HepG2 (cell line): ENCODE results near the gene LITAFD. TPM values are rescaled to one million over a fixed set of nuclear protein-coding genes. Genes with fewer than 3 reads are reported as not detected.

Experiments used
- BORCS8-MEF2B ChIP-seq: sonication (generic); formaldehyde crosslinking; IDR thresholded peaks from 2 replicates; pipeline ENCODE4 v1.8.0; 2022; ENCODE audit warnings: mild to moderate bottlenecking, missing genetic modification reagents
- GTF2F1 ChIP-seq: fragments of 150-350 bp; IDR thresholded peaks from 2 replicates; pipeline ENCODE4 v1.6.1; 2014; ENCODE audit warnings: low read length
- HDAC2 ChIP-seq: sonication (generic); formaldehyde crosslinking; IDR thresholded peaks from 2 replicates; pipeline ENCODE4 v1.4.0; 2020; ENCODE audit warnings: missing genetic modification reagents
- KAT8 ChIP-seq: IDR thresholded peaks from 2 replicates; pipeline ENCODE4 v1.6.1; 2016; ENCODE audit warnings: missing genetic modification reagents, missing compliant biosample characterization
- MAFG ChIP-seq: sonication (generic); formaldehyde crosslinking; IDR thresholded peaks from 2 replicates; pipeline ENCODE4 v1.5.1; 2020; ENCODE audit warnings: mild to moderate bottlenecking, missing genetic modification reagents
- MIXL1 ChIP-seq: IDR thresholded peaks from 2 replicates; pipeline ENCODE4 v1.6.1; 2016
- REL ChIP-seq: sonication (generic); formaldehyde crosslinking; conservative IDR thresholded peaks from 2 replicates; pipeline ENCODE4 v1.8.0; 2022; ENCODE audit warnings: mild to moderate bottlenecking, missing genetic modification reagents, moderate library complexity
- SMAD1 ChIP-seq: sonication (generic); formaldehyde crosslinking; IDR thresholded peaks from 2 replicates; pipeline ENCODE4 v1.4.0; 2020; ENCODE audit warnings: missing genetic modification reagents, low read depth, mild to moderate bottlenecking, borderline replicate concordance
- SRSF1 ChIP-seq: fragments of 200-400 bp; formaldehyde crosslinking; optimal IDR thresholded peaks from 2 replicates; pipeline ENCODE3; 2017; ENCODE audit warnings: mild to moderate bottlenecking, low read depth, low read length, moderate library complexity
- TBL1XR1 ChIP-seq: fragments of 150-350 bp; IDR thresholded peaks from 2 replicates; pipeline ENCODE4 v1.6.1; 2014; ENCODE audit warnings: borderline replicate concordance, low read length; ENCODE audit not compliant: partially characterized antibody
- TSC22D2 ChIP-seq: sonication (generic); formaldehyde crosslinking; IDR thresholded peaks from 2 replicates; pipeline ENCODE4 v1.5.1; 2020; ENCODE audit warnings: missing genetic modification reagents, mild to moderate bottlenecking, borderline replicate concordance
- YEATS4 ChIP-seq: sonication (generic); formaldehyde crosslinking; IDR thresholded peaks from 2 replicates; pipeline ENCODE4 v1.4.0; 2020; ENCODE audit warnings: missing genetic modification reagents, borderline replicate concordance
- ZFAT ChIP-seq: sonication (generic); formaldehyde crosslinking; conservative IDR thresholded peaks from 2 replicates; pipeline ENCODE4 v1.8.1; 2023; ENCODE audit warnings: missing genetic modification reagents, inconsistent platforms
- ZNF253 ChIP-seq: sonication (generic); formaldehyde crosslinking; IDR thresholded peaks from 2 replicates; pipeline ENCODE4 v1.8.0; 2022; ENCODE audit warnings: mild to moderate bottlenecking, missing genetic modification reagents, borderline replicate concordance
- ZNF30 ChIP-seq: sonication (generic); formaldehyde crosslinking; IDR thresholded peaks from 2 replicates; pipeline ENCODE4 v1.5.0; 2020; ENCODE audit warnings: mild to moderate bottlenecking, missing genetic modification reagents
- polyA plus RNA-seq, 8 experiments: library from polyadenylated mRNA; depleted of rRNA in 3 of 8; stranded (reverse) in 7 of 8; unstranded in 1 of 8; fragments of >200 nt; fragmentation: Illumina TruSeq in 4 of 8; extraction: Trizol in 4 of 8; gene quantifications; 2 replicates each; pipeline versions ENCODE4 v1.2.1 to v1.2.3, GENCODE V29; 2011 to 2016; ENCODE audit warnings: low read depth in 4 of 8, missing spikeins in 1 of 8, mixed read lengths in 1 of 8; ENCODE audit not compliant: insufficient read depth in 1 of 8
- total RNA-seq, 5 experiments: library from RNA; depleted of rRNA; stranded (reverse); fragments of >200 nt; fragmentation: Illumina TruSeq; extraction: Trizol; gene quantifications; 2 replicates each; pipeline ENCODE4 v1.2.3, GENCODE V29; 2016; ENCODE audit warnings: low read depth in 1 of 5
- TF ChIP-seq, protein P1 (sequence below): sonication (generic); formaldehyde crosslinking; IDR thresholded peaks from 2 replicates; pipeline ENCODE4 v1.5.1; 2020; ENCODE audit warnings: mild to moderate bottlenecking, missing genetic modification reagents, borderline replicate concordance
- TF ChIP-seq, protein P2 (sequence below): sonication (generic); formaldehyde crosslinking; IDR thresholded peaks from 2 replicates; pipeline ENCODE4 v1.5.0; 2020; ENCODE audit warnings: missing genetic modification reagents
- TF ChIP-seq, protein P3 (sequence below): IDR thresholded peaks from 2 replicates; pipeline ENCODE4 v1.6.1; 2016; ENCODE audit warnings: control low read depth
- TF ChIP-seq, protein P4 (sequence below): sonication (generic); formaldehyde crosslinking; IDR thresholded peaks from 2 replicates; pipeline ENCODE4 v1.8.0; 2022; ENCODE audit warnings: mild to moderate bottlenecking, missing genetic modification reagents, moderate library complexity

LITAFD gene
- total and polyA plus RNA-seq, 2 of the 13 experiments (the other 11 are each of a cell fraction or from before 2014, with no cell fraction given) = not detected

DNA sequence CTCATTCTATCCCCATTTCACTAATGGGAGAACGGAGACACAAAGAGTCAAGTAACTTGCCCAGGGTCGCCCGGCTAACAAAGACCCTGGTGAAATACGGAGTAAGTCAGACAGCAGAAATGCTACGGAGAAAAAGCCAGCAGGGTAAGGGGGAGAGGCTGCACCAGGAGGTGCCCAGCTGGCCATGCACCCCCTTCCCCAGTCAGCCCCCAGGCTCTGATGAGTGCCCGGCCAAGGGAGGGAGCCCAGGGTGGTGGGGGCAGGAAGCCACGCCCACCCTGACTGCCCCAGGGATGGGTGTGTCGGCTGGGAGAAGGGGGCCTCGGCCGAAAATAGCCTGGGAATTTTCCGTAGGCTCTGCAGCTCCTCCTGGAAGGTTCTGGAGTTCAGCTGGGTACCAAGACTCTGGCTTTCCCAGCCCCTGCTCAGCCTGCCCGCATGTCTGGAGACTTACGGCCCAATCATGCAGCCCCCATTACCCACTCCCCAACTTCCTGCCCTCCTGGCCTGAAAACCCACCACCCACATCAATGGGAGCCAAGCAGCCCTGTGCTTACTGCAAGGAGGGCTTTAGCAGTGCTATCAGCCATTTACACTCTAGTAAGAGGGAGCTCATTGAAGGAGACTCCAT lies 17.6 kb upstream of the LITAFD start (continued):
- TF ChIP-seq GTF2F1 (no peak), TBL1XR1 (no peak), TSC22D2 (CRISPR knock-in tag) (no peak), ZNF30 (no peak), KAT8 (no peak), MAFG (CRISPR knock-in tag) (no peak), SRSF1 (peak; percentile 34), YEATS4 (CRISPR knock-in tag) (no peak), REL (no peak), HDAC2 (CRISPR knock-in tag) (no peak), ZFAT (no peak), SMAD1 (CRISPR knock-in tag) (no peak), BORCS8-MEF2B (CRISPR knock-in tag) (no peak), ZNF253 (CRISPR knock-in tag) (no peak), MIXL1 (CRISPR knock-in tag) (no peak)
- TF ChIP-seq, protein P1, sequence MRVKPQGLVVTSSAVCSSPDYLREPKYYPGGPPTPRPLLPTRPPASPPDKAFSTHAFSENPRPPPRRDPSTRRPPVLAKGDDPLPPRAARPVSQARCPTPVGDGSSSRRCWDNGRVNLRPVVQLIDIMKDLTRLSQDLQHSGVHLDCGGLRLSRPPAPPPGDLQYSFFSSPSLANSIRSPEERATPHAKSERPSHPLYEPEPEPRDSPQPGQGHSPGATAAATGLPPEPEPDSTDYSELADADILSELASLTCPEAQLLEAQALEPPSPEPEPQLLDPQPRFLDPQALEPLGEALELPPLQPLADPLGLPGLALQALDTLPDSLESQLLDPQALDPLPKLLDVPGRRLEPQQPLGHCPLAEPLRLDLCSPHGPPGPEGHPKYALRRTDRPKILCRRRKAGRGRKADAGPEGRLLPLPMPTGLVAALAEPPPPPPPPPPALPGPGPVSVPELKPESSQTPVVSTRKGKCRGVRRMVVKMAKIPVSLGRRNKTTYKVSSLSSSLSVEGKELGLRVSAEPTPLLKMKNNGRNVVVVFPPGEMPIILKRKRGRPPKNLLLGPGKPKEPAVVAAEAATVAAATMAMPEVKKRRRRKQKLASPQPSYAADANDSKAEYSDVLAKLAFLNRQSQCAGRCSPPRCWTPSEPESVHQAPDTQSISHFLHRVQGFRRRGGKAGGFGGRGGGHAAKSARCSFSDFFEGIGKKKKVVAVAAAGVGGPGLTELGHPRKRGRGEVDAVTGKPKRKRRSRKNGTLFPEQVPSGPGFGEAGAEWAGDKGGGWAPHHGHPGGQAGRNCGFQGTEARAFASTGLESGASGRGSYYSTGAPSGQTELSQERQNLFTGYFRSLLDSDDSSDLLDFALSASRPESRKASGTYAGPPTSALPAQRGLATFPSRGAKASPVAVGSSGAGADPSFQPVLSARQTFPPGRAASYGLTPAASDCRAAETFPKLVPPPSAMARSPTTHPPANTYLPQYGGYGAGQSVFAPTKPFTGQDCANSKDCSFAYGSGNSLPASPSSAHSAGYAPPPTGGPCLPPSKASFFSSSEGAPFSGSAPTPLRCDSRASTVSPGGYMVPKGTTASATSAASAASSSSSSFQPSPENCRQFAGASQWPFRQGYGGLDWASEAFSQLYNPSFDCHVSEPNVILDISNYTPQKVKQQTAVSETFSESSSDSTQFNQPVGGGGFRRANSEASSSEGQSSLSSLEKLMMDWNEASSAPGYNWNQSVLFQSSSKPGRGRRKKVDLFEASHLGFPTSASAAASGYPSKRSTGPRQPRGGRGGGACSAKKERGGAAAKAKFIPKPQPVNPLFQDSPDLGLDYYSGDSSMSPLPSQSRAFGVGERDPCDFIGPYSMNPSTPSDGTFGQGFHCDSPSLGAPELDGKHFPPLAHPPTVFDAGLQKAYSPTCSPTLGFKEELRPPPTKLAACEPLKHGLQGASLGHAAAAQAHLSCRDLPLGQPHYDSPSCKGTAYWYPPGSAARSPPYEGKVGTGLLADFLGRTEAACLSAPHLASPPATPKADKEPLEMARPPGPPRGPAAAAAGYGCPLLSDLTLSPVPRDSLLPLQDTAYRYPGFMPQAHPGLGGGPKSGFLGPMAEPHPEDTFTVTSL (CRISPR knock-in tag) = no peak
- TF ChIP-seq, protein P2, sequence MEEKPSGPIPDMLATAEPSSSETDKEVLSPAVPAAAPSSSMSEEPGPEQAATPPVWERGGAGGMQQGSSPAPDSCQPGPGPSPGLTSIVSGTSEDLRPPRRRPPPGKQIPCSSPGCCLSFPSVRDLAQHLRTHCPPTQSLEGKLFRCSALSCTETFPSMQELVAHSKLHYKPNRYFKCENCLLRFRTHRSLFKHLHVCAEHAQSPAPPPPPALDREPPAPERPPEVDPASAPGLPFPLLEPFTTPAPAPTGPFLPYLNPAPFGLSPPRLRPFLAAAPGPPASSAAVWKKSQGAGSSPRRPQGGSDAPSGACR (CRISPR knock-in tag) = no peak
- TF ChIP-seq, protein P3, sequence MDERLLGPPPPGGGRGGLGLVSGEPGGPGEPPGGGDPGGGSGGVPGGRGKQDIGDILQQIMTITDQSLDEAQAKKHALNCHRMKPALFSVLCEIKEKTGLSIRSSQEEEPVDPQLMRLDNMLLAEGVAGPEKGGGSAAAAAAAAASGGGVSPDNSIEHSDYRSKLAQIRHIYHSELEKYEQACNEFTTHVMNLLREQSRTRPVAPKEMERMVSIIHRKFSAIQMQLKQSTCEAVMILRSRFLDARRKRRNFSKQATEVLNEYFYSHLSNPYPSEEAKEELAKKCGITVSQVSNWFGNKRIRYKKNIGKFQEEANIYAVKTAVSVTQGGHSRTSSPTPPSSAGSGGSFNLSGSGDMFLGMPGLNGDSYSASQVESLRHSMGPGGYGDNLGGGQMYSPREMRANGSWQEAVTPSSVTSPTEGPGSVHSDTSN (CRISPR knock-in tag) = no peak
- TF ChIP-seq, protein P4, sequence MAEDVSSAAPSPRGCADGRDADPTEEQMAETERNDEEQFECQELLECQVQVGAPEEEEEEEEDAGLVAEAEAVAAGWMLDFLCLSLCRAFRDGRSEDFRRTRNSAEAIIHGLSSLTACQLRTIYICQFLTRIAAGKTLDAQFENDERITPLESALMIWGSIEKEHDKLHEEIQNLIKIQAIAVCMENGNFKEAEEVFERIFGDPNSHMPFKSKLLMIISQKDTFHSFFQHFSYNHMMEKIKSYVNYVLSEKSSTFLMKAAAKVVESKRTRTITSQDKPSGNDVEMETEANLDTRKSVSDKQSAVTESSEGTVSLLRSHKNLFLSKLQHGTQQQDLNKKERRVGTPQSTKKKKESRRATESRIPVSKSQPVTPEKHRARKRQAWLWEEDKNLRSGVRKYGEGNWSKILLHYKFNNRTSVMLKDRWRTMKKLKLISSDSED = no peak
